Activated T-helper 1 cell treated with Interleukin-2 at 50 U/mL for 16 hours (primary cell): ENCODE measurements around the gene CDYL.
"Not testable (repeated sequence)": the region's sequence is repeated elsewhere in the genome, so short reads cannot be mapped to it uniquely, and the experiment has no call there.

ENCODE experiments used
- DNase-seq: peaks from one replicate; pipeline ENCODE4 v3.0.0-alpha.2; 2020; ENCODE audit warnings: low read depth

Gene CDYL

DNA sequence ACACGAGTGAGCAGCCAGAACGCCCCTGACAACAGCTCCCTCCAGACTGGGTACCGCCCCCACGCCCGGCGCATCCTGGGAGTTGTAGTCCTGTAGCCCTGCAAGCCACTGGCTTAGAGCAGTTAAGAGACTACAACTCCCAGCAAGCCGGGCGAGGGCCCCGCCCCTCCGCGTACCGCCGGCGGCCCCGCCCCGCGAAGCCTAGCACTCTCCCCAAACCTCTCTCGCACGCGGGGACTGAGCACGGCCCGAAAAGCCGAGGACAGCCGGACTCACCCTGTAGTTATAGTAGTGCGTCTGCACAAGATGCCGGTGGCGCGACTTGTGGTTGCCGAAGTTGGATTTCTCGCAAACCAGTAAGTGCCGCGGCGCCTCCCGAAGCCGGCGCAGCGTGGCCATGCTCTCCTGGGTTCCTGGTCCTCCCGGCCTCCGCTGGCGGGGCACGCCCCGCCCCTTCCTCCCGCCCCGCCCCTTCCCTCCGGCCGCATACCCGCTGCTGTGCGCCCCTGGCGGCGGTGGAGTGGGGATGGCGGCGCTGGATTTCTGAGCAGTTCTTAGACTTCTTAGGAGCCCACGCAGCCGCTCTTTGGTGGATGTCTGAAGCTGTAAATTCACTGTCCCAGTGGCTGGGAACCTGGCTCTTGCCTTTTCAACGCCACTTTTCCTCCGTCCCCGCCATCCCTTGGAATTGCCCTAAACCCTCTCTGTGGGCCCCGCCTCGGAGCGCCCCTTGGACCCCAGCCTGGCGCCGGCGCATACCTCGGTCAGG, 227.6 kb downstream of the CDYL start, which contains the start of gene RPP40:
Gene RPP40, minus strand, starts transcription at position 434 of the 769 bp plus-strand sequence. Its CDS starts 35 bp downstream, at position 399.
- DNase-seq = peak; percentile 98

DNA sequence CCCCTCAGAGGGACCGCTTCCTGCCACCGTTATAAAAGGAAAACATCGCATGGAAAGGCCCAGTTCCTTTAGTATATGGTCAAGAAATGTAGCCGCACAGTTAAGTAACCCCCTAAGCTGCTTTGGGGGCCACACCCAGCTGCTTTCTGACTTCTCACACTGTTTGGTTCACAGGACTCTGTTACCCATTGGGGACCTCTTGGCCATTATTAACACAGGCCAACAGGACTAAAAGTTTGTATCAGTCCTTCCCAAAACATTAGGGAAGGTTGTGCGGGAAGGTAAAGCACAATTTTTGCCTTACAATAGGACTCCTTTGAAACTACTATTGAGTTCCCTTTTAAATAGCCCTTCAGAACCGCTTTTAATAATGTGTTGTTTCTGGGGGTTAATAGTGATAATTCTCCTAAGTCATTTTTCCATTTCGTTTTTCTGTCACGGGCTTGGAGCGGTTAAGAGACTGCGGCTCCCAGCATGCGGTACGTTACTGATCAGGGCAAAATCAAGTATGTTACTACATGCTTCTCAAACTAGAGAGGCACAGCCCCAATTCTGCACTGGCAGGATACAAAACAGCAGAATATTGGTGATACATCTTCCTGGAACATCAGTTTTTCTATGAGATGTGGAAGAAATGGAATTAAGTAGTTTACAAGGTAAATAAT, 228.3 kb downstream of the CDYL start:
- peak; percentile 2 for DNase-seq

DNA sequence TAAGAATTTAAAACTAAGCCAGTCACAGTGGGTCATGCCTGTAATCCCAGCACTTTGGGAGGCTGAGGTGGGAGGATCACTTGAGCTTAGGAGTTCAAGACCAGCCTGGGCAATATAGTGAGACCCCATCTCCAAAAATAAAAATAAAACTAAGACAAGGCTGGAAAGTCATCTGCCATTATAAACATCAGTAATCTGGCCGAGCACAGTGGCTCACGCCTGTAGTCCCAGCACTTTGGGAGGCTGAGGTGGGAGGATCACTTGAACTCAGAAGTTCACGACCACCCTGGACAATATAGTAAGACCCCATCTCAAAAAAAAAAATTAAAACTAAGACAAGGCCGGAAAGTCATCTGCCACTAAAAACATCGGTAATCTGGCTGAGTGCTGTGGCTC, 228.8 kb downstream of the CDYL start:
- DNase-seq = not testable (repeated sequence)
